OCI-LY7 (cell line): ENCODE data around the gene PTGDS. TPM values are rescaled to one million over a fixed set of nuclear protein-coding genes. Genes with fewer than 3 reads are reported as not detected.

Experiments used
- BruUV-seq: library from RNA; stranded (reverse); fragments of 400-500 nt; replicated peaks from 2 replicates; lab custom pipeline; 2021; lab: Mats Ljungman, UMichigan
- CTCF ChIA-PET: fragments of 300-600 bp; sonication (Branson Sonifier 250); formaldehyde crosslinking; loops from one replicate; lab custom pipeline; 2022; ENCODE audit warnings: antibody characterized with exemption; ENCODE audit not compliant: unreplicated experiment; lab: Charles Lee
- POLR2A ChIA-PET: fragments of 300-600 bp; sonication (Branson Sonifier 250); formaldehyde crosslinking; loops from one replicate; lab custom pipeline; 2022; ENCODE audit warnings: antibody characterized with exemption; lab: Charles Lee
- DNase-seq: peaks from one replicate; pipeline ENCODE4 v3.0.0-alpha.2; 2015; ENCODE audit warnings: low spot score
- H2AFZ ChIP-seq: fragments of 200-600 bp; sonication (generic), shearing (Covaris generic); 2 replicates; pipeline ENCODE4 v1.6.1; 2014; ENCODE audit warnings: mild to moderate bottlenecking, antibody characterized with exemption, low read length, moderate library complexity
- H3K27ac ChIP-seq: fragments of 200-600 bp; sonication (generic); 2 replicates; pipeline ENCODE4 v1.5.1; 2014; ENCODE audit warnings: mixed run types, low read depth, mild to moderate bottlenecking, moderate library complexity, low read length, inconsistent platforms; ENCODE audit not compliant: poor library complexity, severe bottlenecking
- H3K36me3 ChIP-seq: fragments of 200-600 bp; sonication (generic); 2 replicates; pipeline ENCODE4 v1.6.1; 2014; ENCODE audit warnings: mild to moderate bottlenecking, antibody characterized with exemption, low read length, moderate library complexity, mixed read lengths; ENCODE audit not compliant: insufficient read depth
- H3K4me1 ChIP-seq: fragments of 200-600 bp; sonication (generic); 2 replicates; pipeline ENCODE4 v1.5.1; 2014; ENCODE audit warnings: mild to moderate bottlenecking, low read length; ENCODE audit not compliant: insufficient read depth, poor library complexity, severe bottlenecking
- H3K4me2 ChIP-seq: fragments of 200-600 bp; sonication (generic); 2 replicates; pipeline ENCODE4 v1.6.1; 2014; ENCODE audit warnings: mild to moderate bottlenecking, low read length
- H3K4me3 ChIP-seq: fragments of 200-600 bp; sonication (generic); 2 replicates; pipeline ENCODE4 v1.5.1; 2014; ENCODE audit warnings: mild to moderate bottlenecking, low read depth, low read length; ENCODE audit not compliant: poor library complexity, severe bottlenecking
- H3K79me2 ChIP-seq: fragments of 200-600 bp; sonication (generic); 2 replicates; pipeline ENCODE4 v1.6.1; 2016; ENCODE audit warnings: low read depth, mild to moderate bottlenecking, low read length, moderate library complexity, mixed read lengths; ENCODE audit not compliant: insufficient read depth
- H3K9me2 ChIP-seq: fragments of 200-600 bp; sonication (generic); 2 replicates; pipeline ENCODE4 v1.6.1; 2016; ENCODE audit warnings: mild to moderate bottlenecking, low read length, mixed read lengths; ENCODE audit not compliant: insufficient read depth
- H3K9me3 ChIP-seq: fragments of 200-600 bp; sonication (generic); 2 replicates; pipeline ENCODE4 v1.6.1; 2014; ENCODE audit warnings: mild to moderate bottlenecking, mixed run types, low read length, mixed read lengths
- H4K20me1 ChIP-seq: fragments of 200-600 bp; sonication (generic); 2 replicates; pipeline ENCODE4 v1.6.1; 2014; ENCODE audit warnings: mild to moderate bottlenecking, antibody characterized with exemption, low read length, moderate library complexity, mixed read lengths; ENCODE audit not compliant: insufficient read depth
- EZH2phosphoT487 ChIP-seq: fragments of 200-600 bp; sonication (generic); IDR thresholded peaks from 2 replicates; pipeline ENCODE4 v1.6.1; 2018; ENCODE audit warnings: low read depth, borderline replicate concordance, mild to moderate bottlenecking, mixed run types, antibody characterized with exemption, low read length, moderate library complexity, mixed read lengths
- intact Hi-C: fragments of 100-400 bp; cut with micrococcal nuclease; formaldehyde crosslinking; loops from one replicate; pipeline ENCODE4 v1.10.0; 2022; ENCODE audit not compliant: unreplicated experiment
- total RNA-seq, 2 experiments: library from RNA; depleted of rRNA in 1 of 2; stranded (reverse); fragments of >200 nt in 1 of 2; shearing (Covaris generic) in 1 of 2; gene quantifications; 2 replicates each; pipeline ENCODE4 v1.2.3, GENCODE V29; 2014 to 2022
- TF ChIP-seq, protein P1 (sequence below): fragments of 200-600 bp; sonication (generic); conservative IDR thresholded peaks from 2 replicates; pipeline ENCODE4 v1.5.1; 2014; ENCODE audit warnings: mild to moderate bottlenecking, antibody characterized with exemption, low read length, moderate library complexity, mixed read lengths

Gene PTGDS
- total RNA-seq, 2 experiments from 2014 or later: not detected

DNA sequence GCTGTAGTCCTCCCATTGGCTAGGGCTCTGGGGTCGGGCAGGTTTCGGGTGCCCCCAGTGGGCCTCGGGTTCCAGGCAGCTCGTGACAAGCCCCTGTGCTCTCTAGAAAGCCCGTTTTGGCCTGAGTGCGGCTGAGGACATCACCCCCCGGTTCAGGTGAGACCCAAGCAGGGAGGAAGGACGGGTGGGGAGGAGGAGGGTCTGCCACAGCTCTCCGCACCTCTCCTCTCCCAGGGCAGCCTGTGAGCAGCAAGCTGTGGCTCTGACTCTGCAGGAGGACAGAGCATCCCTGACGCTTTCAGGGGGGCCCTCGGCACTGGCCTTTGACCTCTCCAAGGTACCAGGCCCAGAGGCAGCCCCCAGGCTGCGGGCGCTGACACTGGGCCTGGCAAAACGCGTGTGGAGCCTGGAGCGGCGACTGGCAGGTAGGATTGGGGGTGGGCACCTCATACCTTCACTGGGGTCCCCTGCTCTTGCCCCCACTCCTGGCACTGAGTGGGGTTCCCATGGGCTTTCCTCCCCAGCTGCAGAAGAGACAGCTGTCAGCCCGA is 15.6 kb downstream of the PTGDS start:
- TF ChIP-seq, protein P1, sequence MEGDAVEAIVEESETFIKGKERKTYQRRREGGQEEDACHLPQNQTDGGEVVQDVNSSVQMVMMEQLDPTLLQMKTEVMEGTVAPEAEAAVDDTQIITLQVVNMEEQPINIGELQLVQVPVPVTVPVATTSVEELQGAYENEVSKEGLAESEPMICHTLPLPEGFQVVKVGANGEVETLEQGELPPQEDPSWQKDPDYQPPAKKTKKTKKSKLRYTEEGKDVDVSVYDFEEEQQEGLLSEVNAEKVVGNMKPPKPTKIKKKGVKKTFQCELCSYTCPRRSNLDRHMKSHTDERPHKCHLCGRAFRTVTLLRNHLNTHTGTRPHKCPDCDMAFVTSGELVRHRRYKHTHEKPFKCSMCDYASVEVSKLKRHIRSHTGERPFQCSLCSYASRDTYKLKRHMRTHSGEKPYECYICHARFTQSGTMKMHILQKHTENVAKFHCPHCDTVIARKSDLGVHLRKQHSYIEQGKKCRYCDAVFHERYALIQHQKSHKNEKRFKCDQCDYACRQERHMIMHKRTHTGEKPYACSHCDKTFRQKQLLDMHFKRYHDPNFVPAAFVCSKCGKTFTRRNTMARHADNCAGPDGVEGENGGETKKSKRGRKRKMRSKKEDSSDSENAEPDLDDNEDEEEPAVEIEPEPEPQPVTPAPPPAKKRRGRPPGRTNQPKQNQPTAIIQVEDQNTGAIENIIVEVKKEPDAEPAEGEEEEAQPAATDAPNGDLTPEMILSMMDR: no peak
- no peak for TF ChIP-seq EZH2phosphoT487
- Histone ChIP-seq H2AFZ (peak overlapping the region; percentile 60; the same call in 1 of the 2 replicates), H3K79me2 (no peaks in the 10 kb centered on the region; the same call in 1 of the 2 replicates), H3K9me2 (no peaks in the 10 kb centered on the region), H3K36me3 (0 out of 2 replicates have a peak, but pooled peaks cover 3% of the 10 kb centered on the region), H3K4me1 (peaks cover 35% of the 10 kb centered on the region), H3K9me3 (no peaks in the 10 kb centered on the region), H3K4me3 (peak overlapping the region; percentile 79), H3K4me2 (peak overlapping the region; percentile 94), H3K27ac (peak overlapping the region; percentile 63), H4K20me1 (no peaks in the 10 kb centered on the region)
- no TSS peak for BruUV-seq
- intact Hi-C loops: loop anchor here (2.0 kb wide), 1 partner anchor 48 kb away; the partner anchor contains the start of genes C8G and FBXW5
- ChIA-PET CTCF (interaction anchor here (0.6 kb wide), 1 partner anchor 17 kb away, joined by 3 read pairs; no protein-coding TSS in a partner anchor), POLR2A (interaction anchor here (0.6 to 1.5 kb wide), 6 partner anchors 8 to 263 kb away, joined by 3 to 7 read pairs (median 4); partner anchors contain the start of gene LCNL1)
- DNase-seq: no peak

DNA sequence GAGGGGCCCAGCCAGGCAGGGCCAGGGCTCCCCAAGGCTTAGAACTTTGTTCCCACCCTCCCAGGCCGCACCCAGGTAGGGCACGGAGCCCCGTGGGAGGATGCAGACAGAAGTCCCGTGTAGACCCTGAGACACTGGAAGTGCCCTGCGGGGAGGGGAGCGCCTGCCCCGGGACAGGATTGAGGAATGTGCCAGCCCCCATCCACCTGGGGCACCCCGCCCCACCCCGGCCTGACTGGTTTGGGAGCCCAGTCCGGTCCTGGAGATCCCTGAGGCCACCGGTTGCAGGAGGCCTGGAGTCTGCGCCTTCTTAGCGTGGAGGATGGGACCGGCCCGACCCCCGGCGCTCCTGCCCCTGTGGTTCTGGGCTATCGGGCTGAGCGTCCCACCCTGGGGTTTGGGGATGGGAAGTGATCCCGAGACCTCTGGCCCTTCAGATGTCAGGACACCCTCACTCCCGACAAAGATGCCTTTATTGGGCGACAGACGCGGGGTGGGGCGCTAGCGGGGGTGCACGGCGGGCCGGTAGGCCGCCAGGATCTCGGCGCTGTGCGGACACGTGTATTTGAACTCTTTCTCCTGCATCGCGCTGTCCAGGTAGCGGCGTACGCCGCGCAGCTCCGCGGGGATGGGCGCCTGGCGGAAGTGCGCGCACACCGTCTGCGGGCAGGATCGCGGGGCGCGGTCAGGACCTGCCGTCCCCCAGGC is 17.0 kb downstream of the PTGDS start:
- TF ChIP-seq, protein P1: no peak
- TF ChIP-seq EZH2phosphoT487: no peak
- no peaks in the 10 kb centered on the region; the same call in 1 of the 2 replicates for H3K79me2 ChIP-seq
- no peaks in the 10 kb centered on the region for H3K9me2 ChIP-seq
- intact Hi-C loops: no loop called here
- BruUV-seq: no TSS peak
- H3K4me3 ChIP-seq: no peak overlapping the region
- H3K4me1 ChIP-seq: peaks cover 41% of the 10 kb centered on the region
- no peaks in the 10 kb centered on the region for H4K20me1 ChIP-seq
- no peaks in the 10 kb centered on the region for H3K9me3 ChIP-seq
- H3K4me2 ChIP-seq: peak overlapping the region; percentile 94; the same call in 1 of the 2 replicates
- no peak overlapping the region for H3K27ac ChIP-seq
- H2AFZ ChIP-seq: no peak overlapping the region
- POLR2A ChIA-PET: no interaction called here
- DNase-seq: no peak
- CTCF ChIA-PET: interaction anchor here (0.6 kb wide), 1 partner anchor 688 kb away, joined by 11 read pairs; no protein-coding TSS in a partner anchor
- 0 out of 2 replicates have a peak, but pooled peaks cover 3% of the 10 kb centered on the region for H3K36me3 ChIP-seq
